Fibroblast of lung (primary cell): ENCODE measurements around the gene TEKT4. TPM values are rescaled to one million over a fixed set of nuclear protein-coding genes. Genes with fewer than 3 reads are reported as not detected.
"Not testable (repeated sequence)": the region's sequence is repeated elsewhere in the genome, so short reads cannot be mapped to it uniquely, and the experiment has no call there.

Source experiments
- DNase-seq, 2 donors: peaks; one replicate each; pipeline versions ENCODE4 v3.0.0 to v3.0.0-alpha.2; 2010; ENCODE audit warnings: low read depth in 2 of 2
- H2AFZ ChIP-seq: 2 replicates; pipeline ENCODE4 v1.5.1; 2012; ENCODE audit warnings: low read length, control low read depth, inconsistent platforms
- H3K27ac ChIP-seq: 2 replicates; pipeline ENCODE4 v1.5.1; 2011; ENCODE audit warnings: low read length, control low read depth; ENCODE audit not compliant: insufficient read depth
- H3K27me3 ChIP-seq: 2 replicates; pipeline ENCODE4 v1.5.1; 2011; ENCODE audit warnings: mild to moderate bottlenecking, low read length; ENCODE audit not compliant: control insufficient read depth, insufficient read depth
- H3K36me3 ChIP-seq: 2 replicates; pipeline ENCODE4 v1.5.1; 2011; ENCODE audit warnings: low read length; ENCODE audit not compliant: control insufficient read depth, insufficient read depth
- H3K4me1 ChIP-seq: 2 replicates; pipeline ENCODE4 v1.5.1; 2011; ENCODE audit warnings: low read length; ENCODE audit not compliant: control insufficient read depth, insufficient read depth; ENCODE audit errors: extremely low read depth
- H3K4me2 ChIP-seq: 2 replicates; pipeline ENCODE4 v1.5.1; 2011; ENCODE audit warnings: low read length, control low read depth; ENCODE audit not compliant: insufficient read depth; ENCODE audit errors: extremely low read depth
- H3K4me3 ChIP-seq, 4 experiments: fragments of 200-600 bp in 1 of 4; sonication (generic) in 1 of 4; replicated peaks in 1 of 4; 2 replicates each; pipeline ENCODE4 v1.5.1; 2011 to 2016; ENCODE audit warnings: low read length in 4 of 4, low read depth in 3 of 4, mild to moderate bottlenecking in 3 of 4, control low read depth in 2 of 4, inconsistent platforms in 1 of 4, mixed read lengths in 1 of 4; ENCODE audit not compliant: insufficient read depth in 1 of 4; ENCODE audit errors: control extremely low read depth in 1 of 4
- H3K79me2 ChIP-seq: 2 replicates; pipeline ENCODE4 v1.5.1; 2012; ENCODE audit warnings: mild to moderate bottlenecking, low read length, inconsistent platforms; ENCODE audit not compliant: control insufficient read depth, insufficient read depth
- H3K9ac ChIP-seq: 2 replicates; pipeline ENCODE4 v1.5.1; 2011; ENCODE audit warnings: mild to moderate bottlenecking, low read length, control low read depth; ENCODE audit not compliant: insufficient read depth
- H3K9me3 ChIP-seq: 2 replicates; pipeline ENCODE4 v1.5.1; 2012; ENCODE audit warnings: low read depth, low read length; ENCODE audit not compliant: control insufficient read depth, insufficient read depth
- H4K20me1 ChIP-seq: 2 replicates; pipeline ENCODE4 v1.5.1; 2011; ENCODE audit warnings: low read length; ENCODE audit not compliant: control insufficient read depth, insufficient read depth; ENCODE audit errors: extremely low read depth
- EZH2 ChIP-seq: IDR thresholded peaks from 2 replicates; pipeline ENCODE4 v1.5.1; 2012; ENCODE audit warnings: low read length, control low read depth, mild to moderate bottlenecking; ENCODE audit errors: missing control alignments
- polyA plus RNA-seq, 2 donors: library from polyadenylated mRNA; depleted of rRNA in 1 of 2; stranded (reverse) in 1 of 2; unstranded in 1 of 2; fragments of >200 nt; gene quantifications; 2 replicates each; pipeline ENCODE4 v1.2.1, GENCODE V29; 2011 to 2012; ENCODE audit warnings: missing spikeins in 1 of 2
- total RNA-seq: library from RNA; depleted of rRNA; stranded (reverse); fragments of >200 nt; gene quantifications from 2 replicates; pipeline ENCODE4 v1.2.1, GENCODE V29; 2014
- TF ChIP-seq, protein P1 (sequence below), 2 donors: IDR thresholded peaks in 1 of 2; conservative IDR thresholded peaks in 1 of 2; 1 replicate in 1 of 2; 2 replicates in 1 of 2; pipeline ENCODE4 v1.5.1; 2011 to 2012; ENCODE audit warnings: low read length in 2 of 2, control low read depth in 1 of 2, inconsistent platforms in 1 of 2, low read depth in 1 of 2, mild to moderate bottlenecking in 1 of 2

TEKT4 gene
- total and polyA plus RNA-seq, 2 donors (not counting 1 experiment from before 2014, with no cell fraction given), result not detected

DNA sequence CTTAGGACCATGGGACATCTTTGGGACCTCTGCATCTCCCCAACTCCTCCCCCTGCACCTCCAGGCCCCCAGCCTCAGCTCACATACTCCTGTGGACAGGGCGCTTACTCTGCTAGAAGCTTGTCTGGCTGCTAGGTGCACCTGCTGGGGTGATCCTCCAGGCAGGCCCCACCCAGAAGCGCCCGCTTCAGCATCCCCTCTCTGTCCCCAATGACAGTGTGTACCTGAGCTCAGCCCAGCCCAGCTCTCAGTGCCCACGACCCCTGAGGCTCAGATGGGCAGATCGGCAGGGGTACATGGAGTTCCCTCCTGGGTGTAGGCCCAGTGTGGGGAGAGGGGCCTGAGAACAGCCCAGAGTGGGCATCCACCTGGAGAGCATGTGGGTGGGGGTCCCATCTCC, 5.9 kb downstream of the TEKT4 start:
- Histone ChIP-seq H3K9ac (no peak overlapping the region), H3K79me2 (no peaks in the 10 kb centered on the region), H3K4me3 (no peak overlapping the region), H3K9me3 (no peaks in the 10 kb centered on the region), H3K27me3 (no peaks in the 10 kb centered on the region), H3K4me2 (no peak overlapping the region), H2AFZ (no peak overlapping the region), H3K4me1 (no peaks in the 10 kb centered on the region), H3K27ac (no peak overlapping the region), H3K36me3 (no peaks in the 10 kb centered on the region), H4K20me1 (no peaks in the 10 kb centered on the region)
- TF ChIP-seq, protein P1, sequence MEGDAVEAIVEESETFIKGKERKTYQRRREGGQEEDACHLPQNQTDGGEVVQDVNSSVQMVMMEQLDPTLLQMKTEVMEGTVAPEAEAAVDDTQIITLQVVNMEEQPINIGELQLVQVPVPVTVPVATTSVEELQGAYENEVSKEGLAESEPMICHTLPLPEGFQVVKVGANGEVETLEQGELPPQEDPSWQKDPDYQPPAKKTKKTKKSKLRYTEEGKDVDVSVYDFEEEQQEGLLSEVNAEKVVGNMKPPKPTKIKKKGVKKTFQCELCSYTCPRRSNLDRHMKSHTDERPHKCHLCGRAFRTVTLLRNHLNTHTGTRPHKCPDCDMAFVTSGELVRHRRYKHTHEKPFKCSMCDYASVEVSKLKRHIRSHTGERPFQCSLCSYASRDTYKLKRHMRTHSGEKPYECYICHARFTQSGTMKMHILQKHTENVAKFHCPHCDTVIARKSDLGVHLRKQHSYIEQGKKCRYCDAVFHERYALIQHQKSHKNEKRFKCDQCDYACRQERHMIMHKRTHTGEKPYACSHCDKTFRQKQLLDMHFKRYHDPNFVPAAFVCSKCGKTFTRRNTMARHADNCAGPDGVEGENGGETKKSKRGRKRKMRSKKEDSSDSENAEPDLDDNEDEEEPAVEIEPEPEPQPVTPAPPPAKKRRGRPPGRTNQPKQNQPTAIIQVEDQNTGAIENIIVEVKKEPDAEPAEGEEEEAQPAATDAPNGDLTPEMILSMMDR (conservative IDR thresholded peaks at IDR 0.05 in 1 of 2, IDR thresholded peaks at IDR 0.05 in 1 of 2; ENCODE audit: low read depth in 1 of 2, low read length in 2 of 2), result no peak
- no peak for TF ChIP-seq EZH2
- no peak for DNase-seq

DNA sequence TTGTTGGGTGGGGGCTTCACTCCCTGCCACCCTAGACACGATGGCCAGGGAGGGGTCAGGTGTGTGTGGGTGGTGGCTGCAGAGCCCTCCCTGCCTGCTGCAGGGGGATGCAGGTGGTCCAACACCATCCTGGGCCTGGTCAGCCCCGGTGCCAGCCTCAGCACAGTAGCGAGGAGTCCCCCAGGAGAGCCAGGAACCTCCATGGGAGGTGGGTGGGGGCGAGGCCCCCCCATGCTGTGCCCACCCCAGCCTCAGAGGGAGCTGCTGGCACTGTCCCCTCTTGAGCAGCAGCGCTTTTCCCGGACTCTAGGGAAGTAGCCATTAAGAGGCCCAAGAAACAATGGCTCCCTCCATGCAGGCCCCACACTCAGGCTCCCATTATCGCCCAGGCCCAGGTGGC, 7.3 kb downstream of the TEKT4 start:
- H3K27me3 ChIP-seq, H3K4me1 ChIP-seq, H4K20me1 ChIP-seq, H3K9me3 ChIP-seq, DNase-seq, H3K4me2 ChIP-seq, H2AFZ ChIP-seq, H3K9ac ChIP-seq, H3K79me2 ChIP-seq, H3K27ac ChIP-seq, H3K36me3 ChIP-seq, H3K4me3 ChIP-seq: not testable (repeated sequence)

DNA sequence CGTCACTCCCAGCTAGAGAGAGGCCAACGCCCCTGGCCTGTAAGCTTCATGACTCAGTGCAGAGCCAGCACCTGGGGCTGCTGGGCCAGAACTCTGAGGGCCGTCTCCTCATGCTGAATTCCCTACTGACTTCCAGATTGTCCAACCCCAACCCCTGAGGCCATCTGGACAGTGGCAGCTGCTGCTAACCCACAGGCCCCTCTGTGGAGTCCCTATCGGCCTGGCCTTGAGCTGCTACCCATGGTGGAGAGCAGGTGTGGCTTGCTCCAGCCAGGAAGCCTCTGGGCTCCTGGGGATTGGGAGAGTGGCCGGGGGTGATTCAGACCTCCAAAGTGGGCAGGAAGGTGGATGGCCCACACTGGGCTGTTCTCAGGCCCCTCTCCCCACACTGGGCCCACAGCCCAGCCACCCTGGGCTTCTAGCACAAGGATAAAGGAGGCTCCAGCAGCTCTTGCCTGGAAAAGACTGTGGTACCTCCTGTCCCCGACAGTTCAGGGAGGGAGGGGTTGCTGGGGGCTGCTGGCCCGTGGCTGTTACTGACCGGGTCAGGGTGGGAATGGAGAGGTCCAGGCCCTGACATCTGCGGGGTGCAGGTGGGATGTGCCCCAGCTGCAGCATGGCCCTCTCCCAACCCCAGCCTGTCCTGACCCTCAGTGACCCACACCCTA, 8.2 kb downstream of the TEKT4 start:
- no peak overlapping the region for H3K27ac ChIP-seq
- no peak overlapping the region for H3K9ac ChIP-seq
- H3K27me3 ChIP-seq, result no peaks in the 10 kb centered on the region
- H3K4me3 ChIP-seq, result no peak overlapping the region
- H4K20me1 ChIP-seq, result no peaks in the 10 kb centered on the region
- no peaks in the 10 kb centered on the region for H3K36me3 ChIP-seq
- no peak for TF ChIP-seq EZH2
- TF ChIP-seq, protein P1 (conservative IDR thresholded peaks at IDR 0.05 in 1 of 2, IDR thresholded peaks at IDR 0.05 in 1 of 2; ENCODE audit: low read depth in 1 of 2, low read length in 2 of 2), result no peak
- H3K9me3 ChIP-seq, result no peaks in the 10 kb centered on the region
- no peaks in the 10 kb centered on the region for H3K79me2 ChIP-seq
- no peak overlapping the region for H3K4me2 ChIP-seq
- no peak for DNase-seq
- H2AFZ ChIP-seq, result no peak overlapping the region
- H3K4me1 ChIP-seq, result no peaks in the 10 kb centered on the region
